Measurements from ENCODE around the gene ZNF445.

Gene ZNF445

GRCh38 chr3:44455318-44455717 is 22.2 kb downstream of the ZNF445 start:
- DNase-seq (ENCODE audit: extremely low read depth, low read depth): no peak
- TF ChIP-seq CTCF (IDR thresholded peaks at IDR 0.05; ENCODE audit: low read depth, low read length): no peak

GRCh38 chr3:44454258-44454657 is 23.2 kb downstream of the ZNF445 start:
- DNase-seq (ENCODE audit: extremely low read depth, low read depth): no peak
- TF ChIP-seq CTCF (IDR thresholded peaks at IDR 0.05; ENCODE audit: low read depth, low read length): no peak

GRCh38 chr3:44451441-44451840 is 26.0 kb downstream of the ZNF445 start:
- TF ChIP-seq CTCF (IDR thresholded peaks at IDR 0.05; ENCODE audit: low read depth, low read length): no peak
- DNase-seq (ENCODE audit: extremely low read depth, low read depth): no peak

GRCh38 chr3:44446929-44447328 is 30.5 kb downstream of the ZNF445 start:
- TF ChIP-seq CTCF (IDR thresholded peaks at IDR 0.05; ENCODE audit: low read depth, low read length): no peak

GRCh38 chr3:44445786-44446185 is 31.7 kb downstream of the ZNF445 start:
- DNase-seq (ENCODE audit: extremely low read depth, low read depth): no peak
- TF ChIP-seq CTCF (IDR thresholded peaks at IDR 0.05; ENCODE audit: low read depth, low read length): no peak

More at GRCh38 chr3:44446929-44447328, 30.5 kb downstream of the ZNF445 start:
- DNase-seq (ENCODE audit: extremely low read depth, low read depth): no peak

- no peak for DNase-seq (ENCODE audit: extremely low read depth, low read depth)
- TF ChIP-seq CTCF (IDR thresholded peaks at IDR 0.05; ENCODE audit: low read depth, low read length): no peak
These were observed 32.4 kb downstream of the ZNF445 start for GRCh38 chr3:44444896-44445691.

GRCh38 chr3:44444437-44444836 is 33.0 kb downstream of the ZNF445 start:
- no peak for DNase-seq (ENCODE audit: extremely low read depth, low read depth)
- TF ChIP-seq CTCF (IDR thresholded peaks at IDR 0.05; ENCODE audit: low read depth, low read length): no peak
